Tibial nerve (tissue), 4 donors: ENCODE measurements around the gene SLCO3A1. TPM values are rescaled to one million over a fixed set of nuclear protein-coding genes. Genes with fewer than 3 reads are reported as not detected.

ENCODE experiments used
- DNase-seq, 2 donors: peaks; one replicate each; pipeline ENCODE4 v3.0.0-alpha.2; 2019; ENCODE audit warnings: low spot score in 2 of 2
- H3K27ac ChIP-seq, 4 donors: fragments of 200-600 bp; sonication (generic) in 3 of 4; one replicate each; pipeline ENCODE4 v1.5.1; 2017 to 2019; ENCODE audit warnings: mild to moderate bottlenecking in 1 of 4
- H3K27me3 ChIP-seq, 2 donors: fragments of 200-600 bp; sonication (generic) in 1 of 2; one replicate each; pipeline versions ENCODE4 v1.5.1 to v1.6.0; 2017 to 2019
- H3K36me3 ChIP-seq, 3 donors: fragments of 200-600 bp; sonication (generic); one replicate each; pipeline ENCODE4 v1.5.1; 2018 to 2019
- H3K4me1 ChIP-seq, 4 donors: fragments of 200-600 bp; sonication (generic) in 3 of 4; one replicate each; pipeline ENCODE4 v1.5.1; 2017 to 2019
- H3K4me3 ChIP-seq, 4 donors: fragments of 200-600 bp; sonication (generic) in 3 of 4; one replicate each; pipeline ENCODE4 v1.5.1; 2017 to 2019; ENCODE audit warnings: mild to moderate bottlenecking in 1 of 4, moderate library complexity in 1 of 4
- H3K9me3 ChIP-seq, 4 donors: fragments of 200-600 bp; sonication (generic) in 3 of 4; one replicate each; pipeline ENCODE4 v1.5.1; 2017 to 2019
- CTCF ChIP-seq, 5 experiments: fragments of 200-600 bp in 3 of 5; fragments of 450-650 bp in 2 of 5; sonication (generic) in 3 of 5; IDR thresholded peaks; one replicate each; pipeline ENCODE4 v1.5.1; 2016 to 2019; ENCODE audit warnings: antibody characterized with exemption in 5 of 5, mild to moderate bottlenecking in 3 of 5, moderate library complexity in 2 of 5
- EP300 ChIP-seq, 2 donors: sonication (generic); formaldehyde crosslinking; IDR thresholded peaks; one replicate each; pipeline ENCODE4 v1.6.1; 2017; ENCODE audit warnings: antibody characterized with exemption in 2 of 2, mild to moderate bottlenecking in 1 of 2
- POLR2A ChIP-seq, 2 donors: fragments of 450-650 bp; IDR thresholded peaks; one replicate each; pipeline ENCODE4 v1.6.1; 2017; ENCODE audit warnings: antibody characterized with exemption in 2 of 2, mild to moderate bottlenecking in 2 of 2, moderate library complexity in 2 of 2
- WGBS, 2 donors: methylation state at CpG; one replicate each; pipeline ENCODE4 v1.1.5; 2018; 5-methylcytosine and 5-hydroxymethylcytosine counted together
- total RNA-seq, 4 donors: library from RNA; depleted of rRNA; stranded (reverse); fragments of >200 nt; gene quantifications; one replicate each; pipeline ENCODE4 v1.1.0, GENCODE V29; 2016

Gene SLCO3A1
- total RNA-seq, 4 donors from 2014 or later: 13.8 to 20.2 (median 14.3) TPM

DNA sequence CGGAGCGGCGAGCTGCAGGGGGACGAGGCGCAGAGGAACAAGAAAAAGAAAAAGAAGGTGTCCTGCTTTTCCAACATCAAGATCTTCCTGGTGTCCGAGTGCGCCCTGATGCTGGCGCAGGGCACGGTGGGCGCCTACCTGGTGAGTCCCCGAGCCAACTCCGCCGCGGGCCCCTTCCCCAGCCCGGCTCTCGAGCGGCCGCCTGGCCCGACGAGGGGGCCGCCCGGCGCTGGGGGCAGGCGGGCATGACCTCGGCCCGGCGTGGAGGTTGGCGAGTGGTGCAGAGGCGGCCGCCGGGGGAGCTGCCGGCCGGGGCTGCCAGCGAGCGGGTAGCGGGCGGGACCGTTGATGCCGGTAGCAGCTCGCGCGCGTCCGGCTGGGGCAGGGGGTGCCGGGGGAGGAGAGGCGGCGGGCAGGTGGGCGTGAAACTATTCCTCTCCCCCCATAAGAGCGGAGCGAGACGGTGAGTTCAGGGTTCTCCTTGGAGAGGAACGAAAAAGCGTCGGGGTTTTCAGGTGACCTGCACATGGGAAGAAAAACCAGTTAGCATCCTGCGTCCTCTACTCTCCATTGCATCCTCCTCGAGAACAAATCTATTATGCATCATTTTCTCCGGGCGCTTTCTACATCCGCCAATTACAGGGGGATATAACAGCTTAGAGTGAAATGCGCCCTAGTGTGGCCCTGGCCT, 585 bp downstream of the SLCO3A1 start:
- 2 to 3% methylated on average over 35 to 57 of the region's 60 CpGs for WGBS, 2 donors
- H3K9me3 ChIP-seq: no peaks in the 10 kb centered on the region
- peaks cover 0 to 4% (median 0%) of the 10 kb centered on the region in 3 donors for H3K36me3 ChIP-seq
- peak overlapping the region; percentile 82 to 96 (median 91) for H3K27ac ChIP-seq
- peak overlapping the region; percentile 48 to 83 (median 68) for H3K4me3 ChIP-seq
- TF ChIP-seq CTCF (IDR thresholded peaks at IDR 0.05) (peak in 2 of 5 experiments; percentile 22 to 40), EP300 (IDR thresholded peaks at IDR 0.05) (no peak)
- no peaks in the 10 kb centered on the region for H3K27me3 ChIP-seq
- DNase-seq: no peak
- H3K4me1 ChIP-seq: peaks cover 0 to 48% (median 20%) of the 10 kb centered on the region in 4 donors

DNA sequence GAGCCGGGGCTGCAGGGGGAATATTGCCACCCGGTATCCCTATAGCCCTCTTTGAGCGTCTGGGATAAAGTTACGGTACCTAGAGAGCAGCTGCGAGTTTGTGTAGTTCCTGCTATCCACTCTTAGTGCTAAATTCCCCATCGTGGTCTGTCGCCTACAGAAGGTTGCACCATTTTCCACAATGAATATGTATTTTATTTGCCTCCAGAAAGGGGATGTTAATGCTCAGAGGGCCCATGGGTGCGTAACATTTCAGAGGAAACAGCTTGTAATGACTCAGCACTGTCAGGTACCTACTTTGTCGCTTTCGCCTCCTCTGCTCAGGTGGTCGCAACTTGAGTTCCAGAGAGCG, 1.1 kb downstream of the SLCO3A1 start:
- 57 to 65% methylated on average over 12 of the region's 12 CpGs for WGBS, 2 donors
- TF ChIP-seq CTCF (IDR thresholded peaks at IDR 0.05): no peak
- no peak for TF ChIP-seq EP300 (IDR thresholded peaks at IDR 0.05)
- no peak for TF ChIP-seq POLR2A (IDR thresholded peaks at IDR 0.05)

DNA sequence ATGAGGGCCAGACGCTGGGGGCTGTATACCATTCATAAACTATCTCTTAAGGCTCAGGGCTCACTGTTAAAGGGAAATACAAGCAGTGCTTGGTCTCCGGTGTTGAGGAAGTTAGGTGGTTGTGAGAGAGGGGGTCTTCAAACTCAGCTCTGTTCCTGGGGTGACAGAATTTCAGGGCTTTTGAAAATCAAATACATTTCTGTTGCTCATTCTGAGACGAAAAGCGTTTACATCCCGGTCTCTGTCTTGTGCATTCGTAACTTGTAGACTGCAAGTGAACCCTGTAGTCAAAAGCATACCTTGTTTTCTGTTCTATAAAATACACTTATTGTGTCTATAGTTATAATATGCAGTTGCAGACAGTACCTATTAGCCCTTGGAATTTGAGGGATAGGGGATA, 1.7 kb downstream of the SLCO3A1 start:
- H3K4me3 ChIP-seq: no peak overlapping the region
- H3K27ac ChIP-seq: peak overlapping the region in 1 of 4 donors; percentile 12
- H3K9me3 ChIP-seq: no peaks in the 10 kb centered on the region
- DNase-seq: no peak
- H3K36me3 ChIP-seq: peaks cover 0 to 4% (median 0%) of the 10 kb centered on the region in 3 donors
- H3K4me1 ChIP-seq: peaks cover 0 to 41% (median 18%) of the 10 kb centered on the region in 4 donors
- TF ChIP-seq CTCF (IDR thresholded peaks at IDR 0.05) (no peak), POLR2A (IDR thresholded peaks at IDR 0.05) (no peak), EP300 (IDR thresholded peaks at IDR 0.05) (no peak)
- WGBS, 2 donors: 74 to 78% methylated on average over 6 of the region's 6 CpGs
- H3K27me3 ChIP-seq: no peaks in the 10 kb centered on the region

More for the DNA sequence above, 1.1 kb downstream of the SLCO3A1 start:
- H3K36me3 ChIP-seq: peaks cover 0 to 4% (median 0%) of the 10 kb centered on the region in 3 donors
- H3K4me1 ChIP-seq: peaks cover 0 to 44% (median 18%) of the 10 kb centered on the region in 4 donors
- DNase-seq: no peak
- H3K4me3 ChIP-seq: peak overlapping the region; percentile 48 to 83 (median 68)
- H3K27me3 ChIP-seq: no peaks in the 10 kb centered on the region
- no peaks in the 10 kb centered on the region for H3K9me3 ChIP-seq
- H3K27ac ChIP-seq: peak overlapping the region in 3 of 4 donors; percentile 82 to 96 (median 96)

DNA sequence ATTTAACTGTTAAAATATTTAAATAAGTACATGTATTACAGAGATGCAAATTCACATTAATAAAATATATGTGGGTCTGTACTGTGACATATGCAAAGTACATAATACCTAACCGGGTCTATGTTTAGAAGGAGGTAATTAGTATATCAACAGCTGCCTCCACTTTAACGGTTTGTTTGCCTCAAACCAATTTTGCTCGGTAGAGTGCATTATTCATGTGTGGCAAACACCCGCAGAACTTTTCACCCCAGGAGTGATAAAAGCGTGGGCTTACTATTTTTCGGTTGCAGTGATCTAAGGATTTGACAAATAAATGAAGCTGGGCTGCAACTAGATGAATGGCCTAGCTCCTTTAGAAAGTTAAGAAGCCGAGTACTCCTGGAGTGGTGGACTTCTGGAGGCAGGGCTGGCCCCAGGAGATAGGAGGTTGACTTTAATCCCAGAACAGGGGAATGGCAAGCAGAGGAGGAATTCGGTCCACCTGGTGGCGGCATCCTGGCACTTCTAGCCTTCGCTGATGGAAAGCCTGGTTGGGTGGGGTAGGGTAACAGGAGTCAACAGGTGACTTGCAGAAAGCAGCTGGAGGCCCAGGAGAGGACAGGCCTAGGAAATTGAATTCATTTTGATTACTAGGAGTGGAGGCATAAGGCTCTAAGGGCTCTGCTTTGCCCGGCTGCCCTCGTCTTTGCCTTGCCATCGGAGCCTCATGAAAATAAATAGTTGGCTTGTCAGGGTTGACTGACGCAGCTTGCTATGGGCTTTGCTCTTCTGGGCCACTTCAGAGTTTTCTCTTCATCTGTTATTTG, 2.4 kb downstream of the SLCO3A1 start:
- Histone ChIP-seq H3K4me1 (peaks cover 0 to 46% (median 18%) of the 10 kb centered on the region in 4 donors), H3K9me3 (no peaks in the 10 kb centered on the region), H3K4me3 (no peak overlapping the region), H3K27ac (peak overlapping the region in 2 of 4 donors; percentile 4 to 7), H3K27me3 (no peaks in the 10 kb centered on the region), H3K36me3 (peaks cover 0 to 4% (median 0%) of the 10 kb centered on the region in 3 donors)
- DNase-seq: no peak
- 72 to 81% methylated on average over 14 of the region's 14 CpGs for WGBS, 2 donors
- no peak for TF ChIP-seq EP300 (IDR thresholded peaks at IDR 0.05)
- TF ChIP-seq CTCF (IDR thresholded peaks at IDR 0.05): no peak
- TF ChIP-seq POLR2A (IDR thresholded peaks at IDR 0.05): no peak

GRCh38 chr15:91857224-91857585, 3.7 kb downstream of the SLCO3A1 start:
- Histone ChIP-seq H3K4me1 (peaks cover 0 to 39% (median 10%) of the 10 kb centered on the region in 4 donors), H3K9me3 (no peaks in the 10 kb centered on the region), H3K4me3 (no peak overlapping the region), H3K36me3 (peaks cover 0 to 4% (median 0%) of the 10 kb centered on the region in 3 donors), H3K27ac (no peak overlapping the region), H3K27me3 (no peaks in the 10 kb centered on the region)
- WGBS, 2 donors: 81 to 87% methylated on average over 3 of the region's 3 CpGs
- TF ChIP-seq CTCF (IDR thresholded peaks at IDR 0.05) (no peak), POLR2A (IDR thresholded peaks at IDR 0.05) (no peak), EP300 (IDR thresholded peaks at IDR 0.05) (no peak)
- no peak for DNase-seq
